ENCODE measurements around the gene FBXW5.

Gene FBXW5

DNA sequence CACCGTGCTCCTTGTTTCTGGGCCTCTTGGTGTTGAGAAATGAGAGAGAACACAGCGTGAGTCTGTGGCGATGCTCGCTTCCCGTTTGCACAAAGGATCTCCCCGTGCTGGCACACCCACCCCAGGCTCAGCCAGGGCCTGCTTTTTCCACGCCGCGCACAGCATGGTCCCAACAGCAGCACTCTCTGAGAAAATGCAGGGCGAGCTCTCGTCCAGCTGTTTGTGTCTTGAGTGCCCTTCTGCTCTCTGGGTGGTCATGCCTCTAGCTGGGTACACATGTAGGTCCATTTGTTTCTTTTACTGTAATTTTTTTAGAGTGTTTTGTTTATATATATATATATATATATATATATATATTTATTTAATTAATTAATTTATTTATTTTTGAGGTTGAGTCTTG, 26.6 kb downstream of the FBXW5 start:
- TF ChIP-seq, protein P1, sequence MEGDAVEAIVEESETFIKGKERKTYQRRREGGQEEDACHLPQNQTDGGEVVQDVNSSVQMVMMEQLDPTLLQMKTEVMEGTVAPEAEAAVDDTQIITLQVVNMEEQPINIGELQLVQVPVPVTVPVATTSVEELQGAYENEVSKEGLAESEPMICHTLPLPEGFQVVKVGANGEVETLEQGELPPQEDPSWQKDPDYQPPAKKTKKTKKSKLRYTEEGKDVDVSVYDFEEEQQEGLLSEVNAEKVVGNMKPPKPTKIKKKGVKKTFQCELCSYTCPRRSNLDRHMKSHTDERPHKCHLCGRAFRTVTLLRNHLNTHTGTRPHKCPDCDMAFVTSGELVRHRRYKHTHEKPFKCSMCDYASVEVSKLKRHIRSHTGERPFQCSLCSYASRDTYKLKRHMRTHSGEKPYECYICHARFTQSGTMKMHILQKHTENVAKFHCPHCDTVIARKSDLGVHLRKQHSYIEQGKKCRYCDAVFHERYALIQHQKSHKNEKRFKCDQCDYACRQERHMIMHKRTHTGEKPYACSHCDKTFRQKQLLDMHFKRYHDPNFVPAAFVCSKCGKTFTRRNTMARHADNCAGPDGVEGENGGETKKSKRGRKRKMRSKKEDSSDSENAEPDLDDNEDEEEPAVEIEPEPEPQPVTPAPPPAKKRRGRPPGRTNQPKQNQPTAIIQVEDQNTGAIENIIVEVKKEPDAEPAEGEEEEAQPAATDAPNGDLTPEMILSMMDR (conservative IDR thresholded peaks at IDR 0.05; ENCODE audit: low read depth, low read length), result no peak
- H3K36me3 ChIP-seq (ENCODE audit: insufficient read depth), result peaks cover 14% of the 10 kb centered on the region; the same call in 1 of the 2 replicates
- no peaks in the 10 kb centered on the region; the same call in 1 of the 2 replicates for H4K20me1 ChIP-seq (ENCODE audit: insufficient read depth)

DNA sequence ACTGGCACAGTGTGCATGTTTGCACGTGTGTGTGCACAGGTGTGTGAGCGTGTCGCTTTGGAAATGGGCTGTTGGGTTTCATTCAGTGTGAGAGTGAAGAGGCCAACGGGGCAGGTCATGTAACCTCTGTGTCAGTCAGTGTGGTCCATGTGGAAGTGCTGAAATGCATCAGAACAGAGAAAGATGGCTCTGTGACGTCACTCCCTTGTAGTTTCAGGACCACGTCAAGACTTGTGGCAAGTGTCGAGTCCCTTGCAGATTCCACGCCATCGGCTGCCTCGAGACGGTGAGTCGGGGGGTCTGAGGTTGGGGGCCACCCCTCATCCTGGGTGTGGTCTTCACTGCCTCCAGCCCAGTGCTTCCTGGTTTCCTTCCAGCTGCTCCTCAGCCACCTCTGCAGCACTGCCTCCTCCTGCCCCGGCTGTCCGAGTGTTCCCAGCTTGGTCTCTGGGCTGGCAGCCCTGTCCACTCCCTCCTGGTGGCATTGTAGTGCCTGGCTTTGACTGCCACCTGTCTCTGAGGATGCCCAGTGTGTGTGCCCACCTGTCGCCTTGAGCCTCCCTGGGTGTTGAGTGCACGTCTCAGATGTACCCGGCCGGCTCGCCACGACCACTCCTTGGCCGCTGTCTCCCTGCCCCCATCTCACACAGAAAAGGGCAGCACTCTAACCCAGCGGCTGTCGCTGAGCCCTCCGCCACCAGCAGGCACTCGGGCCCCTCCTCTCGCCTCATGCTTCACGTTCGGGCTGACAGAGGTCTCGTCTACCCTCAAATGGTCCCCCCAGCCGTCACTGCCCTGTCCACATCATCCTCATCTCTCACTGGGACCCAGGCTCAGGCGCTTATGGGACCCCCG, 28.0 kb downstream of the FBXW5 start:
- Histone ChIP-seq H4K20me1 (ENCODE audit: insufficient read depth) (no peaks in the 10 kb centered on the region; the same call in 1 of the 2 replicates), H3K36me3 (ENCODE audit: insufficient read depth) (peaks cover 14% of the 10 kb centered on the region; the same call in 1 of the 2 replicates)
- TF ChIP-seq, protein P1 (conservative IDR thresholded peaks at IDR 0.05; ENCODE audit: low read depth, low read length), result no peak

More for the DNA sequence above, 26.6 kb downstream of the FBXW5 start:
- no peak overlapping the region for H2AFZ ChIP-seq (ENCODE audit: low read depth)
- H3K27ac ChIP-seq, result no peak overlapping the region
- H3K4me2 ChIP-seq, result no peak overlapping the region
- no peak overlapping the region for H3K4me3 ChIP-seq (IDR thresholded peaks at IDR 0.05; ENCODE audit: insufficient read depth, low read depth, low read length)
- no peak overlapping the region for H3K9ac ChIP-seq
- no peaks in the 10 kb centered on the region for H3K4me1 ChIP-seq (ENCODE audit: low read depth, poor library complexity, severe bottlenecking)
- H3K27me3 ChIP-seq (ENCODE audit: insufficient read depth, low read depth), result no peaks in the 10 kb centered on the region
- no peaks in the 10 kb centered on the region for H3K79me2 ChIP-seq (ENCODE audit: insufficient read depth, low read depth)

DNA sequence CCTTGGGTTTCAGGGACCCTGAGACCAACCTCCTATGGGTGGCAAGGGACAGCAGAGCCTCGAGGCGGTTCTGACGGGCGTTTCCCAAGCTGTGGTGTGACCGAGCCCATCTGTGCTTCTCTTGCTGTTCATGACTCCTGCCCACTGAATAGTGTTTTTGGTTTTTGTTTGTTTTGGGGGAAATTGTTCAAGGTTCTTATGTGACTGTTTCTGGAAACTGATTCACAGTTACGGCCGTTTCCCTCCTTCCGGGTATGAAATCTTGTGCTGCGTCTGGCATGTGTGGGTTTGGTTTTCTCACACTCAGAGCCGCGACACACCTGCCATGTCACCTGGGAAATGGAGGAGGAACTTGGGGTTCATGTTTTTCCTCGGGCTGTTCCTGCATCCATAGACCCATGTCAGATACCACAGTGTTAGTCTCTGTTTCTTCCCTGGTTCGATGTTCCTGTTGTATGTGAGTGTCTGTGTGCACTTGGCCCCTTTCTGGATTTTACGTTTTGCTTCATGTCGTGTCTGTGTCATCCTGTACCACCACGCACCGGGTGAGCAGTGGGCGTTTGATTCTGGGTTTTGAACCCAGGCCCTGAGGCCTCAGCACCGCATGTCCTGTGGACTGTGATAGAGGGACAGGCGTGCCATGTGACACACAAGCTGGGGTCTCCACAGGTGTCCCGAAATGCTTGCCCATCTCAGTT, 28.8 kb downstream of the FBXW5 start:
- H3K4me2 ChIP-seq, result no peak overlapping the region
- no peak overlapping the region for H3K9ac ChIP-seq
- no peaks in the 10 kb centered on the region; the same call in 1 of the 2 replicates for H4K20me1 ChIP-seq (ENCODE audit: insufficient read depth)
- H3K27ac ChIP-seq, result no peak overlapping the region
- peaks cover 11% of the 10 kb centered on the region; the same call in 1 of the 2 replicates for H3K36me3 ChIP-seq (ENCODE audit: insufficient read depth)
- H3K79me2 ChIP-seq (ENCODE audit: insufficient read depth, low read depth), result no peaks in the 10 kb centered on the region
- TF ChIP-seq, protein P1 (conservative IDR thresholded peaks at IDR 0.05; ENCODE audit: low read depth, low read length), result no peak
- H3K27me3 ChIP-seq (ENCODE audit: insufficient read depth, low read depth), result no peaks in the 10 kb centered on the region
- no peak overlapping the region for H3K4me3 ChIP-seq (IDR thresholded peaks at IDR 0.05; ENCODE audit: insufficient read depth, low read depth, low read length)
- H3K4me1 ChIP-seq (ENCODE audit: low read depth, poor library complexity, severe bottlenecking), result peaks cover 5% of the 10 kb centered on the region
- no peak overlapping the region for H2AFZ ChIP-seq (ENCODE audit: low read depth)

More for the DNA sequence above, 28.0 kb downstream of the FBXW5 start:
- no peak overlapping the region for H3K4me2 ChIP-seq
- H3K4me1 ChIP-seq (ENCODE audit: low read depth, poor library complexity, severe bottlenecking), result peaks cover 5% of the 10 kb centered on the region
- H3K9ac ChIP-seq, result no peak overlapping the region
- no peaks in the 10 kb centered on the region for H3K79me2 ChIP-seq (ENCODE audit: insufficient read depth, low read depth)
- H3K27me3 ChIP-seq (ENCODE audit: insufficient read depth, low read depth), result no peaks in the 10 kb centered on the region
- H2AFZ ChIP-seq (ENCODE audit: low read depth), result no peak overlapping the region
- no peak overlapping the region for H3K27ac ChIP-seq
- H3K4me3 ChIP-seq (IDR thresholded peaks at IDR 0.05; ENCODE audit: insufficient read depth, low read depth, low read length), result no peak overlapping the region

DNA sequence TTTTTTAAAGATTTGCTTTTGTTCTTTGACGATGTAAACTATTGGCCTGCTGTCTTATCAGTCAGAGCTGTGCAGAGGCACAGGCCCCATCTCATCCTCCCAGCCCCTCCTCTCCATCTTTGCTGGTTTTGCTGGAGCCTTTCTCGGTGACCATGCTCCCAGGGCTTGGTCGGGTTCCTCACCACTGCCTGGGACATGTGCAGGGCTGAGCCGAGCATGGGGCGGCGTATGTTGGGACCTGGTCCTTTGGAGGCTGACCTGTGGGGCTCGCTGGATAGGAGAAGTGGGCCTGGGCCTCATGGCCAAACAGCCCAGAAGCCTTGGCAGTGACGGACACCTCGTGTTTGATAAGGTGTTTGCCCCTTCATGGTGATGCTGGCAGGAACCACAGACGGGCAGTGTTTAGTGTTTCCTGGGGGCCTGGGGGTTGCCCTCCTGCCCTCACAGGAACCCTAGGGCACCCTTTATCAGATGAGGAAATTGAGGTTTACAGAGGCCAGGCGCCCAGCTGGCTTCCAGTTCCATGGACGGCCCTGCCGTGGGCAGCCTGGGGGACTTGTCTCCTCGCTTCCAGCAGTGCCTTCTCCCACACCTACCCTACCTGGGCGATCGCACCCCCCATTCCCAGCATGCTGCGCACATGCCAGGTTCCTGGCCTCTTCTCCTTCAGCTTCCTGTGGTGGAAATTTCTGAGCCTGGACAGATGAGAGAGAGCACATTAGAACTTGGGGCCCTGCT, 30.7 kb downstream of the FBXW5 start:
- TF ChIP-seq, protein P1 (conservative IDR thresholded peaks at IDR 0.05; ENCODE audit: low read depth, low read length), result no peak
- H3K27me3 ChIP-seq (ENCODE audit: insufficient read depth, low read depth), result no peaks in the 10 kb centered on the region
- H3K4me2 ChIP-seq, result no peak overlapping the region
- H3K9ac ChIP-seq, result no peak overlapping the region
- peaks cover 5% of the 10 kb centered on the region for H3K4me1 ChIP-seq (ENCODE audit: low read depth, poor library complexity, severe bottlenecking)
- H3K27ac ChIP-seq, result no peak overlapping the region
- no peaks in the 10 kb centered on the region; the same call in 1 of the 2 replicates for H4K20me1 ChIP-seq (ENCODE audit: insufficient read depth)
- no peaks in the 10 kb centered on the region; the same call in 1 of the 2 replicates for H3K36me3 ChIP-seq (ENCODE audit: insufficient read depth)
- no peak overlapping the region for H3K4me3 ChIP-seq (IDR thresholded peaks at IDR 0.05; ENCODE audit: insufficient read depth, low read depth, low read length)
- no peak overlapping the region for H2AFZ ChIP-seq (ENCODE audit: low read depth)
- H3K79me2 ChIP-seq (ENCODE audit: insufficient read depth, low read depth), result no peaks in the 10 kb centered on the region

Data from KMS-11 (cell line).